H1 (cell line): ENCODE measurements around the gene COA5. TPM values are rescaled to one million over a fixed set of nuclear protein-coding genes. Genes with fewer than 3 reads are reported as not detected.

Experiments
- CTCF ChIA-PET: fragments of 300-600 bp; sonication (Branson Sonifier 250); formaldehyde crosslinking; loops from one replicate; lab custom pipeline; 2021; ENCODE audit not compliant: partially characterized antibody; lab: Charles Lee
- POLR2A ChIA-PET: fragments of 300-600 bp; sonication (Branson Sonifier 250); formaldehyde crosslinking; loops from one replicate; lab custom pipeline; 2021; ENCODE audit warnings: inconsistent platforms; ENCODE audit not compliant: partially characterized antibody; lab: Charles Lee
- DNase-seq, 2 experiments: peaks; one replicate each; pipeline versions ENCODE4 v3.0.0 to v3.0.0-alpha.2; 2010 to 2022; ENCODE audit warnings: low spot score in 2 of 2, low read depth in 1 of 2, mixed read lengths in 1 of 2
- FAIRE-seq: peaks from 2 replicates; lab custom pipeline; 2011; peaks lifted over from hg19 to GRCh38; lab: Jason Lieb, UNC
- H2AFZ ChIP-seq: 2 replicates; pipeline ENCODE4 v1.8.1; 2012; ENCODE audit warnings: low read length, inconsistent platforms
- H2AK5ac ChIP-seq: 2 replicates; pipeline ENCODE4 v1.6.1; 2013; ENCODE audit warnings: low read depth, low read length
- H2BK120ac ChIP-seq: replicated peaks from 2 replicates; pipeline ENCODE3; 2013; ENCODE audit warnings: low read depth, low read length, inconsistent platforms
- H2BK12ac ChIP-seq: 2 replicates; pipeline ENCODE4 v1.6.1; 2013; ENCODE audit warnings: low read depth, low read length
- H2BK15ac ChIP-seq: 2 replicates; pipeline ENCODE4 v1.6.1; 2013; ENCODE audit warnings: low read length
- H2BK20ac ChIP-seq: 2 replicates; pipeline ENCODE4 v1.6.1; 2013; ENCODE audit warnings: low read length
- H2BK5ac ChIP-seq: 2 replicates; pipeline ENCODE4 v1.6.1; 2013; ENCODE audit warnings: low read depth, low read length
- H3K14ac ChIP-seq: 2 replicates; pipeline ENCODE4 v1.6.1; 2013; ENCODE audit warnings: inconsistent platforms; ENCODE audit not compliant: insufficient read length
- H3K18ac ChIP-seq: 2 replicates; pipeline ENCODE4 v1.6.1; 2013; ENCODE audit warnings: low read length; ENCODE audit errors: extremely low read depth
- H3K23ac ChIP-seq: 2 replicates; pipeline ENCODE4 v1.6.1; 2013; ENCODE audit warnings: inconsistent platforms; ENCODE audit not compliant: insufficient read length
- H3K23me2 ChIP-seq: 2 replicates; pipeline ENCODE4 v1.6.1; 2013; ENCODE audit warnings: low read depth, low read length
- H3K27ac ChIP-seq: 2 replicates; pipeline ENCODE4 v1.6.1; 2011; ENCODE audit warnings: low read depth, low read length, inconsistent platforms
- H3K27me3 ChIP-seq, 4 experiments: replicated peaks in 1 of 4; 1 replicate in 1 of 4; 2 replicates in 3 of 4; pipeline versions ENCODE4 v1.6.1 to v1.8.1; 2011 to 2013; ENCODE audit warnings: low read length in 3 of 4, mild to moderate bottlenecking in 3 of 4, inconsistent platforms in 2 of 4, mixed read lengths in 2 of 4, moderate library complexity in 1 of 4; ENCODE audit not compliant: control insufficient read depth in 3 of 4, insufficient read depth in 3 of 4; ENCODE audit errors: extremely low read depth in 1 of 4
- H3K36me3 ChIP-seq, 4 experiments: 2 replicates each; pipeline versions ENCODE4 v1.6.1 to v1.8.1; 2011 to 2013; ENCODE audit warnings: mild to moderate bottlenecking in 4 of 4, low read length in 3 of 4, moderate library complexity in 2 of 4, control low read depth in 1 of 4, inconsistent platforms in 1 of 4; ENCODE audit not compliant: insufficient read depth in 4 of 4, control insufficient read depth in 2 of 4
- H3K4ac ChIP-seq: replicated peaks from 2 replicates; pipeline ENCODE3; 2013; ENCODE audit warnings: low read length, low read depth, mixed read lengths, inconsistent platforms; ENCODE audit not compliant: insufficient read length
- H3K4me1 ChIP-seq, 4 experiments: replicated peaks in 1 of 4; 1 replicate in 1 of 4; 2 replicates in 3 of 4; pipeline versions ENCODE4 v1.6.1 to v1.8.1; 2011 to 2013; ENCODE audit warnings: low read length in 3 of 4, inconsistent platforms in 2 of 4, mixed read lengths in 1 of 4; ENCODE audit not compliant: insufficient read depth in 4 of 4, control insufficient read depth in 3 of 4
- H3K4me2 ChIP-seq, 2 experiments: 2 replicates each; pipeline versions ENCODE4 v1.6.1 to v1.8.1; 2011 to 2013; ENCODE audit warnings: low read depth in 2 of 2, low read length in 2 of 2, control low read depth in 1 of 2, inconsistent platforms in 1 of 2, mild to moderate bottlenecking in 1 of 2; ENCODE audit not compliant: insufficient read depth in 1 of 2
- H3K4me3 ChIP-seq, 4 experiments: fragments of 200-600, 300-600 bp in 1 of 4; sonication (generic), shearing (Covaris generic), sonication (Bioruptor Twin) in 1 of 4; 2 replicates each; pipeline versions ENCODE4 v1.5.1 to v1.8.1; 2011 to 2016; ENCODE audit warnings: low read length in 4 of 4, low read depth in 3 of 4, control low read depth in 2 of 4, inconsistent platforms in 2 of 4, mild to moderate bottlenecking in 2 of 4, mixed read lengths in 1 of 4, moderate library complexity in 1 of 4; ENCODE audit not compliant: insufficient read depth in 2 of 4; ENCODE audit errors: extremely low read depth in 1 of 4
- H3K56ac ChIP-seq: replicated peaks from 2 replicates; pipeline ENCODE3; 2013; ENCODE audit warnings: low read depth, mild to moderate bottlenecking, mixed read lengths, low read length, inconsistent platforms; ENCODE audit not compliant: insufficient read length
- H3K79me1 ChIP-seq: 2 replicates; pipeline ENCODE4 v1.6.1; 2013; ENCODE audit warnings: low read depth, low read length, control low read depth
- H3K79me2 ChIP-seq, 2 experiments: 2 replicates each; pipeline versions ENCODE4 v1.6.1 to v1.8.1; 2012 to 2013; ENCODE audit warnings: low read length in 2 of 2, mild to moderate bottlenecking in 2 of 2, inconsistent platforms in 1 of 2; ENCODE audit not compliant: insufficient read depth in 2 of 2, control insufficient read depth in 1 of 2
- H3K9ac ChIP-seq, 4 experiments: replicated peaks in 1 of 4; 1 replicate in 1 of 4; 2 replicates in 3 of 4; pipeline versions ENCODE4 v1.6.1 to v1.8.1; 2011 to 2013; ENCODE audit warnings: low read depth in 3 of 4, low read length in 3 of 4, control low read depth in 2 of 4, mild to moderate bottlenecking in 2 of 4, moderate library complexity in 2 of 4, inconsistent platforms in 1 of 4; ENCODE audit errors: extremely low read depth in 1 of 4
- H3K9me3 ChIP-seq, 2 experiments: 2 replicates each; pipeline versions ENCODE4 v1.6.1 to v1.8.1; 2012 to 2013; ENCODE audit warnings: mild to moderate bottlenecking in 2 of 2, moderate library complexity in 2 of 2, control low read depth in 1 of 2, inconsistent platforms in 1 of 2, low read depth in 1 of 2, low read length in 1 of 2, mixed read lengths in 1 of 2; ENCODE audit not compliant: insufficient read depth in 2 of 2
- H4K20me1 ChIP-seq, 2 experiments: replicated peaks in 1 of 2; 2 replicates each; pipeline versions ENCODE3 to v1.8.1; 2011 to 2013; ENCODE audit warnings: inconsistent platforms in 2 of 2, low read length in 2 of 2, mild to moderate bottlenecking in 1 of 2; ENCODE audit not compliant: insufficient read depth in 2 of 2, control insufficient read depth in 1 of 2
- H4K5ac ChIP-seq: 2 replicates; pipeline ENCODE4 v1.6.1; 2013; ENCODE audit warnings: low read length, low read depth, mixed read lengths, inconsistent platforms; ENCODE audit not compliant: insufficient read length
- H4K8ac ChIP-seq: 2 replicates; pipeline ENCODE4 v1.8.0; 2013; ENCODE audit warnings: mild to moderate bottlenecking, moderate library complexity, low read length, inconsistent platforms; ENCODE audit not compliant: insufficient read depth; ENCODE audit errors: extremely low read depth
- H4K91ac ChIP-seq: replicated peaks from 2 replicates; pipeline ENCODE3; 2013; ENCODE audit warnings: low read length, mixed read lengths, inconsistent platforms; ENCODE audit not compliant: insufficient read length
- ATF2 ChIP-seq: IDR thresholded peaks from 2 replicates; pipeline ENCODE4 v1.6.1; 2012; ENCODE audit warnings: low read length, inconsistent platforms
- BRCA1 ChIP-seq: IDR thresholded peaks from 2 replicates; pipeline ENCODE4 v1.6.1; 2012; ENCODE audit warnings: low read depth, low read length, improper control_type of control experiment
- PHF8 ChIP-seq: fragments of 200-600 bp; sonication (generic); conservative IDR thresholded peaks from 2 replicates; pipeline ENCODE4 v1.7.1; 2012; ENCODE audit warnings: low read depth, mild to moderate bottlenecking, inconsistent platforms, low read length, moderate library complexity
- RAD21 ChIP-seq, 2 experiments: IDR thresholded peaks in 1 of 2; conservative IDR thresholded peaks in 1 of 2; 2 replicates each; pipeline ENCODE4 v1.6.1; 2011; ENCODE audit warnings: low read depth in 2 of 2, low read length in 2 of 2, improper control_type of control experiment in 1 of 2, inconsistent platforms in 1 of 2, mild to moderate bottlenecking in 1 of 2, moderate library complexity in 1 of 2
- RBBP5 ChIP-seq: IDR thresholded peaks from 2 replicates; pipeline ENCODE4 v1.7.1; 2012; ENCODE audit warnings: low read depth, mild to moderate bottlenecking, inconsistent platforms, low read length, moderate library complexity, borderline replicate concordance
- WGBS, 2 experiments: shearing (Covaris generic) in 1 of 2; methylation state at CpG; one replicate each; pipeline versions ENCODE4 v1.1.6 to v1.1.7; 2013 to 2015; ENCODE audit warnings: low lambda C conversion rate in 2 of 2, mixed read lengths in 2 of 2, inconsistent platforms in 1 of 2, low coverage in 1 of 2, missing lambda C conversion rate in 1 of 2; ENCODE audit not compliant: insufficient replicate concordance in 2 of 2, insufficient coverage in 1 of 2, insufficient read length in 1 of 2; ENCODE audit errors: extremely low coverage in 1 of 2, missing lambda C conversion rate in 1 of 2; 5-methylcytosine and 5-hydroxymethylcytosine counted together
- polyA plus RNA-seq, 7 experiments: library from polyadenylated mRNA; depleted of rRNA in 3 of 7; stranded (reverse) in 5 of 7; unstranded in 2 of 7; fragments of >200 nt in 5 of 7; fragments of 200-250 nt in 2 of 7; gene quantifications; 1 replicate in 5 of 7; 2 replicates in 1 of 7; 4 replicates in 1 of 7; pipeline versions ENCODE4 v1.2.1 to v1.2.3, GENCODE V29; 2011 to 2013; ENCODE audit warnings: missing spikeins in 2 of 7, mixed read lengths in 2 of 7
- total RNA-seq: library from RNA; stranded (reverse); fragmentation: NEBNext Ultra II Directional; extraction: Animal tissue kit (Norgen Biotek cat#: 25700); gene quantifications from 2 replicates; pipeline ENCODE4 v1.2.1, GENCODE V29; 2021

The COA5 gene
- total and polyA plus RNA-seq, 2 of the 8 experiments (the other 6 are each of a cell fraction or from before 2014, with no cell fraction given) = 20.3 to 24.7 TPM

GRCh38 chr2:98583816-98584618 lies 24.3 kb downstream of the COA5 start:
- no peak overlapping the region for H2AFZ ChIP-seq
- no peak overlapping the region for H2BK12ac ChIP-seq
- no peak overlapping the region for H4K91ac ChIP-seq
- no peak overlapping the region for H3K23ac ChIP-seq
- H3K14ac ChIP-seq = no peak overlapping the region
- H3K79me2 ChIP-seq = no peaks in the 10 kb centered on the region
- no peak overlapping the region for H3K9ac ChIP-seq
- no peak overlapping the region for H3K4me3 ChIP-seq
- H2AK5ac ChIP-seq = no peak overlapping the region
- no peak overlapping the region for H3K56ac ChIP-seq
- no peak overlapping the region for H2BK120ac ChIP-seq
- H3K4me1 ChIP-seq = no peaks in the 10 kb centered on the region
- no peak overlapping the region for H4K5ac ChIP-seq
- no peak overlapping the region for H3K4ac ChIP-seq
- H3K27me3 ChIP-seq = no peaks in the 10 kb centered on the region
- no peak overlapping the region for H3K27ac ChIP-seq
- H3K79me1 ChIP-seq = no peaks in the 10 kb centered on the region
- FAIRE-seq = no peak
- no peak overlapping the region for H2BK15ac ChIP-seq
- no peak overlapping the region for H2BK5ac ChIP-seq
- no peaks in the 10 kb centered on the region for H3K9me3 ChIP-seq
- no peak overlapping the region for H2BK20ac ChIP-seq
- CTCF ChIA-PET = interaction anchor here (0.6 to 4.6 kb wide), 4 partner anchors 8 to 321 kb away, joined by 3 to 26 read pairs (median 3); no protein-coding TSS in a partner anchor
- peaks cover 0 to 19% (median 8%) of the 10 kb centered on the region in 4 experiments; a peak in 6 of 8 replicates for H3K36me3 ChIP-seq
- peak in 1 of 2 experiments; percentile 40 for DNase-seq
- 94% methylated on average over 10 of the region's 10 CpGs; no CpG with 5 or more reads in 1 of the 2 experiments for WGBS, 2 experiments
- no peak overlapping the region for H3K18ac ChIP-seq
- H4K20me1 ChIP-seq = peaks cover 2 to 3% of the 10 kb centered on the region in 2 experiments
- no peaks in the 10 kb centered on the region for H3K23me2 ChIP-seq
- POLR2A ChIA-PET = no interaction called here
- H4K8ac ChIP-seq = no peak overlapping the region
- H3K4me2 ChIP-seq = no peak overlapping the region
- TF ChIP-seq PHF8 = no peak
- TF ChIP-seq RAD21 (IDR thresholded peaks at IDR 0.05 in 1 of 2, conservative IDR thresholded peaks at IDR 0.05 in 1 of 2; ENCODE audit: low read depth in 2 of 2, low read length in 2 of 2) = no peak
- TF ChIP-seq RBBP5 = no peak
- no peak for TF ChIP-seq BRCA1
- TF ChIP-seq ATF2 = no peak
